GM21447 (cell line): ENCODE results near the gene PLCXD1.
"Not testable (repeated sequence)": the region's sequence is repeated elsewhere in the genome, so short reads cannot be mapped to it uniquely, and the experiment has no call there.

Experiments
- ATAC-seq: cut with Tn5 transposase; IDR thresholded peaks from one replicate; pipeline ENCODE4 v1.9.1; 2021; ENCODE audit not compliant: unreplicated experiment

The PLCXD1 gene

GRCh38 chrX:349702-350101 is 68.5 kb downstream of the PLCXD1 start:
- ATAC-seq, result no peak

DNA sequence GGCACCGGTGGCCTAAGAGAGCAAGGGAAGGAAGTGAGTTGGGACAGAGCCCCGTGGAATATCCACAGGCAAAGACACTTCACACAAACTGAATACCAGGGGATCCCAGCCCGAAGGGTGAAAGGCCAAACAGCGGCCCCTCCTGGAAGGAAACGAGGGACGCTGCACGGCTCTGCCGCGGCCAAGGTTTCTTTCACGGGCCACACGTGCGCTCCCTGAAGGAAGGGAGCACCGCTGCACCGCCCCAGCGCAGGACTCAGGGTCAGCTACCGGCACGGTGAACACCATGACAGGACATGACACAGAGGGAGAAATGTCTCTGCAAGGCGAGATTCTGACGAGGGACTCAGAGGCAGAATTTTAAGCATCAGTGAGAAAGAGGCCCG is 69.0 kb downstream of the PLCXD1 start:
- ATAC-seq, result no peak

- no peak for ATAC-seq
Observed at GRCh38 chrX:350534-351323, 69.5 kb downstream of the PLCXD1 start.

DNA sequence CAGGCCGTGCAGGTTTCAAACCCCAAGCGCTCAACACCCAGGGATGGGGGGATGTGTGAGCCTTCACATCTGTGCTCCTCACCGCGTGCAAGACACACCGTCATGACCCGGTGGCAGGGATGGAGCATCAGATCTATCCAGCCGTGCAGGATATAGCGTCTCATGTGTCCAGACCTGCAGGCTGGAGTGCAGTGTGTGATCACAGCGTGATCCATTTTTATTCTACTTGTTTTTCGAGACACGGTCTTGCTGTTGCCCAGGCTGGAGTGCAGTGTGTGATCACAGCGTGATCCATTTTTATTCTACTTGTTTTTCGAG is 70.1 kb downstream of the PLCXD1 start:
- not testable (repeated sequence) for ATAC-seq

DNA sequence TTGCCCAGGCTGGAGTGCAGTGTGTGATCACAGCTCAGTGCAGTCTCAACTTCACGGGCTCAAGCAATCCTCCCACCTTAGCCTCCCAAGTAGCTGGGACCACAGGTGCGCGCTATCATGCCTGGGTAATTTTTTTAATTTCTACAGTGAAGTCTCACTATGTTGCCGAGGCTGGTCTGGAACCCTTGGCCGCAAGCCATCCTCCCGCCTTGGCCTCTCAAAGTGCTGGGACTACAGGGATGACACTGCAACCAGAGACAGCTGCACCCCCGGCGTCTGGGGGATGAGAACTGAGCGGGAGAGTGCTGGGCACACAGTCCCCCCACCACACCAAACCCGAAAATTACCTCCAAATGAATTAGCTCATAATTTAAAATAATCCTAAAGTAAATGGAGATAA is 70.6 kb downstream of the PLCXD1 start:
- ATAC-seq, result no peak

- ATAC-seq, result no peak
Observed at GRCh38 chrX:352181-352580, 71.0 kb downstream of the PLCXD1 start.

DNA sequence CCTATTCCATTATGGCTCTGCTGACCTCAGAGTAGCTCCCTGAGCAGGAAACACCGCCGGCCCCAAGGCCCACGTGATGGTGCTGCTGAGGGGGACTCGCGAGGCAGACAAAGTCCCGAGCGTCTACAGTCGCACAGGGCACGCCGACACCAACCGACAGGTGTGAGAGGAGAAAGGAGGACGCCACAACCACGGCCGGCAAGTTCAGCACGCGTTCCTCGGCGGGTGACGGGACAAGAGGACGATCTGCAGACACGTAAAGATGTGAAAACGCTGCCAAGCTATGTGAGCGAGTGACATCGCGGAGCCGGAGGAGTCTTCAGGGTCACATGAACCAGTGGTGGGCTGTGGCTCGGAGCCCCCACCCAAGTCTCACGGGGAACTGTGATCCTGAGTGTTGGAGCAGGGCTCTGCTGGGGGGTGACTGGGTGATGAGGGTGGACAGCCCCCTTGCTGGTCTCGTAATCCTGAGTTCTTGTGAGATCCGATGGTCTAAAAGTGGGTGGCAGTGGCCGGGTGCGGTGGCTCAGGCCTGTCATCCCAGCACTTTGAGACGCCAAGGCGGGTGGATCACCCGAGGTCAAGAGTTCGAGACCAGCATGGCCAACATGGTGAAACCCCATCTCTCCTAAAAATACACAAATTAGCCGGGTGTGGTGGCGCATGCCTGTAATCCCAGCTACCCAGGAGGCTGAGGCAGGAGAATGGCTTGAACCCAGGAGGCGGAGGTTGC is 71.6 kb downstream of the PLCXD1 start:
- ATAC-seq, result no peak
